Midbrain (tissue), 1 donor: ENCODE measurements around the gene RBMS1.
A peak's percentile ranks its signal among the peaks of the same experiment; 100 is the strongest.

Source experiments
- DNase-seq: peaks from one replicate; lab custom pipeline; 2025; lab: John Stamatoyannopoulos, UW

Gene RBMS1

GRCh38 chr2:160408173-160408958, 85.2 kb downstream of the RBMS1 start:
- no peak for DNase-seq

GRCh38 chr2:160407393-160408172, 86.0 kb downstream of the RBMS1 start:
- peak; percentile 32 for DNase-seq

GRCh38 chr2:160406591-160407392, 86.8 kb downstream of the RBMS1 start:
- peak; percentile 42 for DNase-seq

GRCh38 chr2:160405077-160405867, 88.3 kb downstream of the RBMS1 start:
- DNase-seq = no peak

GRCh38 chr2:160402997-160403979, 90.3 kb downstream of the RBMS1 start:
- no peak for DNase-seq

- no peak for DNase-seq
Observed at GRCh38 chr2:160402501-160402900, 91.1 kb downstream of the RBMS1 start.

- DNase-seq = no peak
Observed at GRCh38 chr2:160401895-160402294, 91.7 kb downstream of the RBMS1 start.

- no peak for DNase-seq
Observed at GRCh38 chr2:160399880-160400279, 93.7 kb downstream of the RBMS1 start.

- no peak for DNase-seq
Observed at GRCh38 chr2:160397530-160397865, 96.1 kb downstream of the RBMS1 start.

GRCh38 chr2:160394153-160394552, 99.5 kb downstream of the RBMS1 start:
- no peak for DNase-seq

GRCh38 chr2:160392201-160392600, 101.4 kb downstream of the RBMS1 start:
- no peak for DNase-seq

- no peak for DNase-seq
Observed at GRCh38 chr2:160390544-160391455, 102.8 kb downstream of the RBMS1 start.

- DNase-seq = no peak
Observed at GRCh38 chr2:160389875-160390274, 103.7 kb downstream of the RBMS1 start.

- DNase-seq = no peak
Observed at GRCh38 chr2:160388464-160389263, 104.9 kb downstream of the RBMS1 start.

GRCh38 chr2:160387558-160388262, 105.9 kb downstream of the RBMS1 start:
- no peak for DNase-seq

GRCh38 chr2:160384791-160385190, 108.8 kb downstream of the RBMS1 start:
- no peak for DNase-seq

- no peak for DNase-seq
Observed at GRCh38 chr2:160381425-160381951, 112.1 kb downstream of the RBMS1 start.

GRCh38 chr2:160380611-160381010, 113.0 kb downstream of the RBMS1 start:
- no peak for DNase-seq
